Measurements from ENCODE around the gene EPHB1. TPM values are rescaled to one million over a fixed set of nuclear protein-coding genes. Genes with fewer than 3 reads are reported as not detected.

EPHB1 gene
- total RNA-seq, 1 donor from 2014 or later = 1.6 TPM

DNA sequence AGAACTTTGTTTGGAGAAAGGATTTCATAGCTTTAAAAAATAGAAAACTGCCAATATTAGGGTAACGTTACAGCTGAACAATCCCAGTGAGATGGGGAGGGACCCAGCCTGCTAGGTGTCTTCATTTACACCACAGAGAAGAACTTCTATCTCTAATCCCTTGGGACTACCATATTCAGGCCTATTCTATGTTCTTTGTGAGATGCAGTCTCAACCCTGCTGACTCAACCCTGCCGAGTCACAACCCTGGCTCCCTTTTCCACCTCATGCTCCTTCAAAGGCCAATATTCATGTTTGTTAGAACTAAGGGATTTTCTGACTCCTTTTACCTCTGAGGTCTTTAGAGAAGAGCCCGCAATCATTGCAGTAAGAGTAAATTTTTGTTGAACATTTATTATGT, 350.5 kb downstream of the EPHB1 start:
- Histone ChIP-seq H3K27me3 (no peaks in the 10 kb centered on the region), H3K4me3 (no peak overlapping the region), H3K4me1 (no peaks in the 10 kb centered on the region), H3K9me3 (no peaks in the 10 kb centered on the region), H3K27ac (no peak overlapping the region), H3K36me3 (no peaks in the 10 kb centered on the region)
- ATAC-seq (no peak), DNase-seq (no peak)
- TF ChIP-seq, protein P1, sequence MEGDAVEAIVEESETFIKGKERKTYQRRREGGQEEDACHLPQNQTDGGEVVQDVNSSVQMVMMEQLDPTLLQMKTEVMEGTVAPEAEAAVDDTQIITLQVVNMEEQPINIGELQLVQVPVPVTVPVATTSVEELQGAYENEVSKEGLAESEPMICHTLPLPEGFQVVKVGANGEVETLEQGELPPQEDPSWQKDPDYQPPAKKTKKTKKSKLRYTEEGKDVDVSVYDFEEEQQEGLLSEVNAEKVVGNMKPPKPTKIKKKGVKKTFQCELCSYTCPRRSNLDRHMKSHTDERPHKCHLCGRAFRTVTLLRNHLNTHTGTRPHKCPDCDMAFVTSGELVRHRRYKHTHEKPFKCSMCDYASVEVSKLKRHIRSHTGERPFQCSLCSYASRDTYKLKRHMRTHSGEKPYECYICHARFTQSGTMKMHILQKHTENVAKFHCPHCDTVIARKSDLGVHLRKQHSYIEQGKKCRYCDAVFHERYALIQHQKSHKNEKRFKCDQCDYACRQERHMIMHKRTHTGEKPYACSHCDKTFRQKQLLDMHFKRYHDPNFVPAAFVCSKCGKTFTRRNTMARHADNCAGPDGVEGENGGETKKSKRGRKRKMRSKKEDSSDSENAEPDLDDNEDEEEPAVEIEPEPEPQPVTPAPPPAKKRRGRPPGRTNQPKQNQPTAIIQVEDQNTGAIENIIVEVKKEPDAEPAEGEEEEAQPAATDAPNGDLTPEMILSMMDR (IDR thresholded peaks at IDR 0.05) = no peak
- intact Hi-C loops (cut with DNase I) = no loop called here

DNA sequence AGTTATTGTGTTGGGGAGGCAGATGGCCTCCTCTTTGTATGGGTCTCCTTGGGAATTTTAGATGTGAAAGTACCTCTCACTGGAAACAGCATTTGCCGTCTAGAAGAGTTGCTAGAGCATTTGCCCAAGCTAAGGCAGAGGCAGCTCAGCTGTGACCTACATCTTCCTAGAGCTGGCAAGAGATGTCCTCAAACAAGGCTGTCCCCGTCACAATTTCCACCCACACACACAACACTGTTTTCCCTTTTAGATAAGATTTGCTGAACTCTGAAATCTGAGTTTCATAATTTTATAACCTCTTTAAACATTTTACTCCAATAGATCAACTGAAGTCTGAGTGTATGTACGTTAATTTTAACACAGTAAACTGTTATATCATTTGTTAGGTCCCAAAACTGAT, 352.6 kb downstream of the EPHB1 start:
- intact Hi-C loops (cut with DNase I) = no loop called here
- no peaks in the 10 kb centered on the region for H3K27me3 ChIP-seq
- TF ChIP-seq, protein P1 (IDR thresholded peaks at IDR 0.05) = no peak
- no peaks in the 10 kb centered on the region for H3K4me1 ChIP-seq
- H3K9me3 ChIP-seq = no peaks in the 10 kb centered on the region
- no peaks in the 10 kb centered on the region for H3K36me3 ChIP-seq
- no peak overlapping the region for H3K27ac ChIP-seq
- no peak for ATAC-seq
- no peak for DNase-seq
- no peak overlapping the region for H3K4me3 ChIP-seq

- no peaks in the 10 kb centered on the region for H3K9me3 ChIP-seq
- H3K36me3 ChIP-seq = no peaks in the 10 kb centered on the region
- DNase-seq (no peak), ATAC-seq (no peak)
- no peak overlapping the region for H3K4me3 ChIP-seq
- TF ChIP-seq, protein P1 (IDR thresholded peaks at IDR 0.05) = no peak
- intact Hi-C loops (cut with DNase I) = no loop called here
- H3K4me1 ChIP-seq = no peaks in the 10 kb centered on the region
- no peak overlapping the region for H3K27ac ChIP-seq
- no peaks in the 10 kb centered on the region for H3K27me3 ChIP-seq
These were observed 353.4 kb downstream of the EPHB1 start for GRCh38 chr3:135148398-135149020.

DNA sequence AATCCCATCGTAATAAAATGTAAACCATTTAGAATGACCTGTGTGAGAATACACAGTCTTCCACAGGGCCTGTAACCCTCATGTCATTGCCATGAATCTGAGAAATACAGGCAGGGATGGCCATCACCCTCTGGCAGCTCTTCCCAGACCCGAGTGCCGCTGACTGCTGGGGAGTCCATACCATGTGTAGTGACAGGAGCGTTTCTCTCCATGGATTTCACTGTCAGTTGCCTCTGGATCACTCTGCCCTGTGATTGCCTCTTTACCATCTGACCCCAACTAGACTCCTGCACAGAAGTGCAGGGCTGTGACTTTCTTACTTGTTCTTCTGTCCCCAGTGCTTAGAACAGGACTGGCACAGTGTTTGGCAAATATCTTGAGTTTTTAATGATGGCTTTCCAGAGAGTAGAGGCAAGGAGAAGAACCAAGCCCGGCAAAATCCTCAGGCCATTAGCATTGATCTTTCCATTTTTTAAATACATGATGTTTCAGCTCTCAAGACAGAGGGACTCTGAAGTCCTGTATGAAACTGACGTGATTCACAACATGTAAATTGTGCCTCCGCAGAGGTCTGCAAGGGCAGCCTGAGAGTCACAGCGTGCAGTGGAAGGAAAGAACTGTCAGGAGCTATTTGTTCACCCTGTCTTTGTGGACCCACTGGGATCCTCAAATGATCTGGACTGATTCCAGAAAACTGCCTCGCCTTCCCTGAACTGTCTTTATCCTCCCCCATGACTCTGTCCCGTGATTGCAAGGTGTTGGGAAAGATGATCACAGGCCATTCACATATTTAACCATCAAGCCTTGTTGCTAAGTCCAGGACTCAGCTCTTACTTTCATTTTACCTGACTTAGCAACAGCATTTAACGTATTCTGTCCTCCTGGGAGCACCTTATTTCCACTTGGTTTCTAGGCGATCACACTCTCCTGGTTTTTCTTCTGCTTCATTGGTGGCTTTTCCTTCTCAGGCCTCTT, 354.9 kb downstream of the EPHB1 start:
- DNase-seq (no peak), ATAC-seq (no peak)
- no peak overlapping the region for H3K27ac ChIP-seq
- intact Hi-C loops (cut with DNase I) = no loop called here
- H3K27me3 ChIP-seq = no peaks in the 10 kb centered on the region
- no peak overlapping the region for H3K4me3 ChIP-seq
- TF ChIP-seq, protein P1 (IDR thresholded peaks at IDR 0.05) = no peak
- no peaks in the 10 kb centered on the region for H3K4me1 ChIP-seq
- H3K36me3 ChIP-seq = no peaks in the 10 kb centered on the region
- no peaks in the 10 kb centered on the region for H3K9me3 ChIP-seq

DNA sequence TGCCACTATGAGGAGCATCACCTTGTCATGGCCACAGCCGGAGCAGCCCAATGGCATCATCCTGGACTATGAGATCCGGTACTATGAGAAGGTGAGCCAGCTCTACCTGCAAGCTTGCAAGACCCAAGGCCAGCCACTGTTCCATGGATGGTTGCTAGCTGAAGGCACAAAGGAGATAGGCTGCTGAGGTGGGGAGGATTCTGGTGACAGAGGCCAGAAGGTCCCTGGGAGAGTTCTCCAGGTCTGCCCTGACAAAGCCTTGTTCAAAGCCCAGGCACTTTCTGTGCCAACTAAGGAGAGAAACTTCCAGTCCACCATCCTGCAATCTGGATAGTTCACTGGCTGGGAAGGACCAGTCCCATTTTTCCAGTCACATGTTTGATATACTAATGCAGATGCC, 359.1 kb downstream of the EPHB1 start:
- ATAC-seq (no peak), DNase-seq (no peak)
- H3K36me3 ChIP-seq = no peaks in the 10 kb centered on the region
- H3K27ac ChIP-seq = no peak overlapping the region
- no peaks in the 10 kb centered on the region for H3K27me3 ChIP-seq
- H3K9me3 ChIP-seq = no peaks in the 10 kb centered on the region
- no peak overlapping the region for H3K4me3 ChIP-seq
- TF ChIP-seq, protein P1 (IDR thresholded peaks at IDR 0.05) = no peak
- no peaks in the 10 kb centered on the region for H3K4me1 ChIP-seq
- intact Hi-C loops (cut with DNase I) = no loop called here

All from upper lobe of right lung (tissue), 1 donor.